Measurements from ENCODE around the gene RFWD3. TPM values are rescaled to one million over a fixed set of nuclear protein-coding genes. Genes with fewer than 3 reads are reported as not detected.

Gene RFWD3
- total and polyA plus RNA-seq, 2 of the 13 experiments (the other 11 are each of a cell fraction or from before 2014, with no cell fraction given), result 23.4 to 62.6 TPM

DNA sequence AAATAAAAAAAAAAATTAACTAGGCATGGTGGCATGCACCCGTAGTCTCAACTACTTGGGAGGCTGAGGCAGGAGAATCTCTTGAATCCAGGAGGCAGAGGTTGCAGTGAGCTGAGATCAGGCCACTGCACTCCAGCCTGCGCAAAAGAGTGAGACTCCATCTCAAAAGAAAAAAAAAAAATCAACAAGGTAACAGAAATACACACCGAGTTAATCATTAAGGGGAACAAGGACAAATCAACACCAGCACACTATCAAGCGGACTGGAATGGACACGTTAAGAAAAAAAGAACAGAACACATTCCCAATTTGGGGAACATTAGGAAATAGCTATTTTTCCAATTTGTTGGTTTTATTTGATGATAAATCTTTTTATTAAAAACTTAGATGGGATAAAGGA lies 31.4 kb downstream of the RFWD3 start:
- intact Hi-C loops (cut with micrococcal nuclease; ENCODE audit: unreplicated experiment) (no loop called here), in situ Hi-C loops (cut with HindIII; ENCODE audit: extremely low pct_ligation_motif_present, low pct_unique_long_range_greater_than_20kb) (no loop called here)
- no TSS peak for BruUV-seq (replicated peaks)
- peak; percentile 8 for FAIRE-seq
- no peak overlapping the region for H3K4me3 ChIP-seq (replicated peaks in 1 of 3; ENCODE audit: insufficient read depth in 1 of 3, low read depth in 2 of 3, low read length in 3 of 3)
- WGBS (ENCODE audit: low lambda C conversion rate), result 26% methylated on average over 5 of the region's 5 CpGs
- ChIA-PET POLR2A (interaction anchor here (0.7 to 2.6 kb wide), 2 partner anchors 29 to 367 kb away, joined by 3 to 10 read pairs; partner anchors contain the start of gene GLG1), CTCF (ENCODE audit: low intra/inter-chr PET ratio, low total read pairs) (no interaction called here)
- H3K9ac ChIP-seq (ENCODE audit: insufficient read depth, low read depth, low read length), result no peak overlapping the region; the same call in 1 of the 2 replicates
- H3K79me2 ChIP-seq (ENCODE audit: insufficient read depth, low read length), result peaks cover 1% of the 10 kb centered on the region
- H3K4me1 ChIP-seq (ENCODE audit: insufficient read depth, low read length), result peaks cover 51% of the 10 kb centered on the region
- peak; percentile 90 for ATAC-seq
- peak overlapping the region; percentile 53 for H3K4me2 ChIP-seq (ENCODE audit: low read depth, low read length)
- no peak overlapping the region for H2AFZ ChIP-seq (ENCODE audit: low read length)
- H4K20me1 ChIP-seq (ENCODE audit: insufficient read depth, low read length), result no peaks in the 10 kb centered on the region
- no peaks in the 10 kb centered on the region for H3K27me3 ChIP-seq (ENCODE audit: control insufficient read depth in 1 of 2, insufficient read depth in 2 of 2, low read length in 2 of 2)
- H3K36me3 ChIP-seq (replicated peaks in 1 of 2; ENCODE audit: control insufficient read depth in 1 of 2, insufficient read depth in 2 of 2, low read length in 2 of 2), result peaks cover 24 to 80% of the 10 kb centered on the region in 2 experiments
- peak; percentile 76 for DNase-seq (ENCODE audit: low spot score)
- H3K9me3 ChIP-seq (ENCODE audit: low read length), result no peaks in the 10 kb centered on the region
- peak overlapping the region; percentile 39 for H3K27ac ChIP-seq (ENCODE audit: extremely low read length, insufficient read depth, low read length)
- TF ChIP-seq NFE2 (CRISPR knock-in tag; IDR thresholded peaks at IDR 0.05), result no peak
- TF ChIP-seq BRF2 (CRISPR knock-in tag; IDR thresholded peaks at IDR 0.05), result no peak
- peak; percentile 40; the same call in 1 of the 2 replicates for TF ChIP-seq ISL2 (CRISPR knock-in tag; IDR thresholded peaks at IDR 0.05)
- TF ChIP-seq FOXJ3 (CRISPR knock-in tag; IDR thresholded peaks at IDR 0.05; ENCODE audit: borderline replicate concordance), result peak; percentile 81; the same call in 1 of the 2 replicates
- TF ChIP-seq USF2 (IDR thresholded peaks at IDR 0.05; ENCODE audit: low read depth, low read length), result no peak
- TF ChIP-seq USF2 (CRISPR knock-in tag; IDR thresholded peaks at IDR 0.05; ENCODE audit: borderline replicate concordance), result no peak
- TF ChIP-seq CREB1 (IDR thresholded peaks at IDR 0.05), result no peak
- peak; percentile 33; the same call in 1 of the 2 replicates for TF ChIP-seq CREB1 (CRISPR knock-in tag; IDR thresholded peaks at IDR 0.05)
- TF ChIP-seq RARA (CRISPR knock-in tag; IDR thresholded peaks at IDR 0.05), result 0 out of 2 replicates have a peak, but pooled peaks have one; percentile 7
- no peak for TF ChIP-seq NKX3-1 (CRISPR knock-in tag; IDR thresholded peaks at IDR 0.05)
- TF ChIP-seq ZKSCAN1 (IDR thresholded peaks at IDR 0.05; ENCODE audit: low read length), result no peak
- TF ChIP-seq, protein P1, sequence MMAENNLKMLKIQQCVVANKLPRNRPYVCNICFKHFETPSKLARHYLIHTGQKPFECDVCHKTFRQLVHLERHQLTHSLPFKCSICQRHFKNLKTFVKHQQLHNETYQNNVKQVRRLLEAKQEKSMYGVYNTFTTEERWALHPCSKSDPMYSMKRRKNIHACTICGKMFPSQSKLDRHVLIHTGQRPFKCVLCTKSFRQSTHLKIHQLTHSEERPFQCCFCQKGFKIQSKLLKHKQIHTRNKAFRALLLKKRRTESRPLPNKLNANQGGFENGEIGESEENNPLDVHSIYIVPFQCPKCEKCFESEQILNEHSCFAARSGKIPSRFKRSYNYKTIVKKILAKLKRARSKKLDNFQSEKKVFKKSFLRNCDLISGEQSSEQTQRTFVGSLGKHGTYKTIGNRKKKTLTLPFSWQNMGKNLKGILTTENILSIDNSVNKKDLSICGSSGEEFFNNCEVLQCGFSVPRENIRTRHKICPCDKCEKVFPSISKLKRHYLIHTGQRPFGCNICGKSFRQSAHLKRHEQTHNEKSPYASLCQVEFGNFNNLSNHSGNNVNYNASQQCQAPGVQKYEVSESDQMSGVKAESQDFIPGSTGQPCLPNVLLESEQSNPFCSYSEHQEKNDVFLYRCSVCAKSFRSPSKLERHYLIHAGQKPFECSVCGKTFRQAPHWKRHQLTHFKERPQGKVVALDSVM (CRISPR knock-in tag; IDR thresholded peaks at IDR 0.05), result peak; percentile 74
- TF ChIP-seq, protein P2, sequence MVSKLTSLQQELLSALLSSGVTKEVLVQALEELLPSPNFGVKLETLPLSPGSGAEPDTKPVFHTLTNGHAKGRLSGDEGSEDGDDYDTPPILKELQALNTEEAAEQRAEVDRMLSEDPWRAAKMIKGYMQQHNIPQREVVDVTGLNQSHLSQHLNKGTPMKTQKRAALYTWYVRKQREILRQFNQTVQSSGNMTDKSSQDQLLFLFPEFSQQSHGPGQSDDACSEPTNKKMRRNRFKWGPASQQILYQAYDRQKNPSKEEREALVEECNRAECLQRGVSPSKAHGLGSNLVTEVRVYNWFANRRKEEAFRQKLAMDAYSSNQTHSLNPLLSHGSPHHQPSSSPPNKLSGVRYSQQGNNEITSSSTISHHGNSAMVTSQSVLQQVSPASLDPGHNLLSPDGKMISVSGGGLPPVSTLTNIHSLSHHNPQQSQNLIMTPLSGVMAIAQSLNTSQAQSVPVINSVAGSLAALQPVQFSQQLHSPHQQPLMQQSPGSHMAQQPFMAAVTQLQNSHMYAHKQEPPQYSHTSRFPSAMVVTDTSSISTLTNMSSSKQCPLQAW (CRISPR knock-in tag; IDR thresholded peaks at IDR 0.05), result peak; percentile 95
- no peak for TF ChIP-seq ZFP36L1 (CRISPR knock-in tag; IDR thresholded peaks at IDR 0.05)
- peak; percentile 99 for TF ChIP-seq ZNF362 (CRISPR knock-in tag; IDR thresholded peaks at IDR 0.05; ENCODE audit: borderline replicate concordance)
- no peak for TF ChIP-seq MEF2D (CRISPR knock-in tag; IDR thresholded peaks at IDR 0.05)
- TF ChIP-seq FOXK2 (IDR thresholded peaks at IDR 0.05), result peak; percentile 95
- TF ChIP-seq ZNF7 (CRISPR knock-in tag; IDR thresholded peaks at IDR 0.05), result peak; percentile 40; the same call in 1 of the 2 replicates
- no peak for TF ChIP-seq ZNF562 (CRISPR knock-in tag; IDR thresholded peaks at IDR 0.05; ENCODE audit: borderline replicate concordance)

All from HepG2 (cell line).